OCI-LY3 (cell line): Measurements from ENCODE around the gene ASCC2.

Source experiments
- CTCF ChIP-seq: fragments of 200-600, 300-600 bp; sonication (generic); IDR thresholded peaks from 2 replicates; pipeline ENCODE4 v1.5.1; 2014; ENCODE audit warnings: antibody characterized with exemption, low read length, low read depth
- EZH2phosphoT487 ChIP-seq: fragments of 200-600 bp; shearing (Covaris generic); IDR thresholded peaks from 2 replicates; pipeline ENCODE4 v1.6.1; 2018; ENCODE audit warnings: antibody characterized with exemption, mixed run types, low read depth

- TF ChIP-seq CTCF, result no peak
- no peak for TF ChIP-seq EZH2phosphoT487
Observed at GRCh38 chr22:29886596-29886995, 48.5 kb upstream of the ASCC2 start.
